Activated T-cell treated with anti-CD3 and anti-CD28 coated beads, Interleukin-2, amount 50 U/mL, for 72 hours (primary cell): ENCODE results near the gene DDX52. TPM values are rescaled to one million over a fixed set of nuclear protein-coding genes. Genes with fewer than 3 reads are reported as not detected.
A peak's percentile ranks its signal among the peaks of the same experiment; 100 is the strongest.

Experiments used
- ATAC-seq, 2 donors: fragments of 150-1000 bp; cut with Tn5 transposase; replicated peaks in 1 of 2; 2 replicates each; pipeline ENCODE4 v1.10.0; 2021; ENCODE audit warnings: moderate library complexity in 2 of 2, mild to moderate bottlenecking in 1 of 2
- DNase-seq, 2 donors: peaks; one replicate each; pipeline ENCODE4 v3.0.0; 2021 to 2022; ENCODE audit warnings: mixed read lengths in 1 of 2
- H3K27ac Mint-ChIP-seq: one replicate; pipeline ENCODE4 v1.8.0; 2022; ENCODE audit warnings: mild to moderate bottlenecking, moderate library complexity, mixed read lengths
- H3K27me3 Mint-ChIP-seq: one replicate; pipeline ENCODE4 v1.8.0; 2022; ENCODE audit warnings: low read depth, mixed read lengths
- H3K36me3 Mint-ChIP-seq, 2 donors: one replicate each; pipeline ENCODE4 v1.8.0; 2022; ENCODE audit warnings: mixed read lengths in 2 of 2, mild to moderate bottlenecking in 1 of 2; ENCODE audit not compliant: insufficient read depth in 2 of 2
- H3K4me1 Mint-ChIP-seq: one replicate; pipeline ENCODE4 v1.8.0; 2022; ENCODE audit warnings: low read depth, mixed read lengths
- H3K4me3 Mint-ChIP-seq, 2 donors: one replicate each; pipeline ENCODE4 v1.8.0; 2022; ENCODE audit warnings: mild to moderate bottlenecking in 2 of 2, mixed read lengths in 2 of 2, moderate library complexity in 2 of 2
- H3K9me3 Mint-ChIP-seq, 2 donors: one replicate each; pipeline ENCODE4 v1.8.0; 2022; ENCODE audit warnings: mixed read lengths in 2 of 2
- total RNA-seq, 2 donors: library from RNA; stranded (reverse); gene quantifications; one replicate each; pipeline ENCODE4 v1.2.3, GENCODE V29; 2022

Gene DDX52
- total RNA-seq, 2 donors from 2014 or later, result 29.1 to 33.5 TPM

GRCh38 chr17:37671824-37672547, 28.7 kb upstream of the DDX52 start:
- DNase-seq, result no peak
- H3K4me3 Mint-ChIP-seq, result no peak overlapping the region
- no peak for ATAC-seq
- H3K27ac Mint-ChIP-seq, result no peak overlapping the region
- no peaks in the 10 kb centered on the region for H3K36me3 Mint-ChIP-seq
- H3K4me1 Mint-ChIP-seq, result no peaks in the 10 kb centered on the region
- H3K27me3 Mint-ChIP-seq, result peaks cover 7% of the 10 kb centered on the region
- no peaks in the 10 kb centered on the region for H3K9me3 Mint-ChIP-seq

- Mint-ChIP-seq H3K9me3 (no peaks in the 10 kb centered on the region), H3K27ac (no peak overlapping the region), H3K36me3 (no peaks in the 10 kb centered on the region), H3K4me1 (no peaks in the 10 kb centered on the region), H3K27me3 (no peaks in the 10 kb centered on the region), H3K4me3 (no peak overlapping the region)
- no peak for ATAC-seq
- no peak for DNase-seq
Observed at GRCh38 chr17:37671028-37671823, 28.0 kb upstream of the DDX52 start.

GRCh38 chr17:37667039-37667438, 23.8 kb upstream of the DDX52 start:
- H3K4me1 Mint-ChIP-seq, result no peaks in the 10 kb centered on the region
- no peaks in the 10 kb centered on the region for H3K9me3 Mint-ChIP-seq
- ATAC-seq (no peak), DNase-seq (no peak)
- H3K4me3 Mint-ChIP-seq, result no peak overlapping the region
- H3K27ac Mint-ChIP-seq, result no peak overlapping the region
- no peaks in the 10 kb centered on the region for H3K36me3 Mint-ChIP-seq
- peaks cover 5% of the 10 kb centered on the region for H3K27me3 Mint-ChIP-seq

- no peak overlapping the region for H3K27ac Mint-ChIP-seq
- no peak for DNase-seq
- peaks cover 18% of the 10 kb centered on the region for H3K27me3 Mint-ChIP-seq
- no peak overlapping the region for H3K4me3 Mint-ChIP-seq
- no peaks in the 10 kb centered on the region for H3K36me3 Mint-ChIP-seq
- ATAC-seq, result no peak
- H3K9me3 Mint-ChIP-seq, result no peaks in the 10 kb centered on the region
- no peaks in the 10 kb centered on the region for H3K4me1 Mint-ChIP-seq
Observed at GRCh38 chr17:37664214-37664613, 21.0 kb upstream of the DDX52 start.

GRCh38 chr17:37662353-37662752, 19.1 kb upstream of the DDX52 start:
- ATAC-seq (no peak), DNase-seq (no peak)
- no peaks in the 10 kb centered on the region for H3K4me1 Mint-ChIP-seq
- no peak overlapping the region for H3K4me3 Mint-ChIP-seq
- no peaks in the 10 kb centered on the region for H3K36me3 Mint-ChIP-seq
- no peaks in the 10 kb centered on the region for H3K9me3 Mint-ChIP-seq
- H3K27ac Mint-ChIP-seq, result no peak overlapping the region
- H3K27me3 Mint-ChIP-seq, result peaks cover 18% of the 10 kb centered on the region

GRCh38 chr17:37661400-37662014, 18.3 kb upstream of the DDX52 start:
- Mint-ChIP-seq H3K4me3 (no peak overlapping the region), H3K36me3 (no peaks in the 10 kb centered on the region), H3K27ac (no peak overlapping the region), H3K27me3 (peaks cover 18% of the 10 kb centered on the region), H3K9me3 (no peaks in the 10 kb centered on the region), H3K4me1 (no peaks in the 10 kb centered on the region)
- ATAC-seq, result no peak
- no peak for DNase-seq

- H3K4me3 Mint-ChIP-seq, result no peak overlapping the region
- no peaks in the 10 kb centered on the region for H3K36me3 Mint-ChIP-seq
- no peak overlapping the region for H3K27ac Mint-ChIP-seq
Observed at GRCh38 chr17:37659925-37660324, 16.7 kb upstream of the DDX52 start.

GRCh38 chr17:37657202-37657601, 14.0 kb upstream of the DDX52 start:
- H3K9me3 Mint-ChIP-seq, result no peaks in the 10 kb centered on the region
- H3K27me3 Mint-ChIP-seq, result peaks cover 14% of the 10 kb centered on the region
- H3K4me3 Mint-ChIP-seq, result no peak overlapping the region
- no peaks in the 10 kb centered on the region for H3K4me1 Mint-ChIP-seq
- no peaks in the 10 kb centered on the region for H3K36me3 Mint-ChIP-seq
- ATAC-seq (peak in 1 of 2 donors; percentile 57), DNase-seq (no peak)
- H3K27ac Mint-ChIP-seq, result no peak overlapping the region

More at GRCh38 chr17:37659925-37660324, 16.7 kb upstream of the DDX52 start:
- no peak for DNase-seq
- Mint-ChIP-seq H3K9me3 (no peaks in the 10 kb centered on the region), H3K4me1 (no peaks in the 10 kb centered on the region), H3K27me3 (peaks cover 18% of the 10 kb centered on the region)
- no peak for ATAC-seq

- no peak overlapping the region for H3K4me3 Mint-ChIP-seq
- H3K36me3 Mint-ChIP-seq, result no peaks in the 10 kb centered on the region
- H3K4me1 Mint-ChIP-seq, result no peaks in the 10 kb centered on the region
- no peaks in the 10 kb centered on the region for H3K9me3 Mint-ChIP-seq
- ATAC-seq (no peak), DNase-seq (no peak)
- no peak overlapping the region for H3K27ac Mint-ChIP-seq
- peaks cover 32% of the 10 kb centered on the region for H3K27me3 Mint-ChIP-seq
Observed at GRCh38 chr17:37651849-37652248, 8.6 kb upstream of the DDX52 start.

- H3K4me3 Mint-ChIP-seq, result no peak overlapping the region
- no peaks in the 10 kb centered on the region for H3K36me3 Mint-ChIP-seq
- H3K27me3 Mint-ChIP-seq, result peaks cover 45% of the 10 kb centered on the region
- no peaks in the 10 kb centered on the region for H3K9me3 Mint-ChIP-seq
- peak in 1 of 2 donors; percentile 13 for DNase-seq
- no peak overlapping the region for H3K27ac Mint-ChIP-seq
- no peak for ATAC-seq
- H3K4me1 Mint-ChIP-seq, result no peaks in the 10 kb centered on the region
Observed at GRCh38 chr17:37650419-37651003, 7.3 kb upstream of the DDX52 start.

- Mint-ChIP-seq H3K27ac (no peak overlapping the region), H3K27me3 (peaks cover 61% of the 10 kb centered on the region), H3K9me3 (no peaks in the 10 kb centered on the region), H3K4me3 (no peak overlapping the region), H3K4me1 (peaks cover 11% of the 10 kb centered on the region), H3K36me3 (no peaks in the 10 kb centered on the region)
- no peak for DNase-seq
- peak in 1 of 2 donors; percentile 17 for ATAC-seq
Observed at GRCh38 chr17:37648555-37648954, 5.3 kb upstream of the DDX52 start.

- Mint-ChIP-seq H3K4me1 (peaks cover 16% of the 10 kb centered on the region), H3K27me3 (peaks cover 61% of the 10 kb centered on the region), H3K4me3 (no peak overlapping the region), H3K36me3 (no peaks in the 10 kb centered on the region), H3K27ac (no peak overlapping the region), H3K9me3 (no peaks in the 10 kb centered on the region)
- DNase-seq (no peak), ATAC-seq (no peak)
Observed at GRCh38 chr17:37647856-37648255, 4.6 kb upstream of the DDX52 start.

GRCh38 chr17:37643869-37644268, 623 bp upstream of the DDX52 start:
- Mint-ChIP-seq H3K36me3 (peaks cover 7 to 14% of the 10 kb centered on the region in 2 donors), H3K4me1 (peaks cover 51% of the 10 kb centered on the region), H3K27me3 (peaks cover 43% of the 10 kb centered on the region), H3K9me3 (no peaks in the 10 kb centered on the region), H3K27ac (peak overlapping the region; percentile 93), H3K4me3 (peak overlapping the region; percentile 92 to 94)
- DNase-seq (no peak), ATAC-seq (no peak)
